GM23338 (cell line): ENCODE results near the gene CLGN. TPM values are rescaled to one million over a fixed set of nuclear protein-coding genes. Genes with fewer than 3 reads are reported as not detected.

Experiments used
- ATAC-seq: fragments of 200-7000 bp; cut with Tn5 transposase; 3 replicates; pipeline ENCODE4 v1.9.1; 2020
- DNase-seq: peaks from one replicate; pipeline ENCODE4 v3.0.0-alpha.2; 2015; ENCODE audit warnings: low spot score
- H2AFZ ChIP-seq: fragments of 200-600 bp; sonication (generic); 2 replicates; pipeline ENCODE4 v1.8.0; 2016; ENCODE audit warnings: antibody characterized with exemption, mild to moderate bottlenecking, moderate library complexity
- H3F3A ChIP-seq: fragments of 200-600 bp; sonication (generic); replicated peaks from 2 replicates; pipeline ENCODE4 v1.8.0; 2017; ENCODE audit warnings: antibody characterized with exemption, mixed run types, low read depth
- H3K27ac ChIP-seq: fragments of 200-600 bp; sonication (generic); 2 replicates; pipeline ENCODE4 v1.6.1; 2016; ENCODE audit warnings: low read depth
- H3K27me3 ChIP-seq: fragments of 200-600 bp; sonication (generic); 2 replicates; pipeline ENCODE4 v1.8.0; 2016; ENCODE audit warnings: mild to moderate bottlenecking, mixed run types, moderate library complexity; ENCODE audit not compliant: insufficient read depth
- H3K36me3 ChIP-seq: fragments of 200-600 bp; sonication (generic); 2 replicates; pipeline ENCODE4 v1.8.0; 2016; ENCODE audit warnings: mild to moderate bottlenecking; ENCODE audit not compliant: insufficient read depth
- H3K4me1 ChIP-seq: fragments of 200-600 bp; sonication (generic); 2 replicates; pipeline ENCODE4 v1.8.0; 2016; ENCODE audit warnings: mild to moderate bottlenecking, moderate library complexity; ENCODE audit not compliant: insufficient read depth
- H3K4me2 ChIP-seq: fragments of 200-600 bp; sonication (generic); 2 replicates; pipeline ENCODE4 v1.7.1; 2017; ENCODE audit warnings: mixed run types
- H3K4me3 ChIP-seq: fragments of 200-600 bp; sonication (generic); 2 replicates; pipeline ENCODE4 v1.6.1; 2016; ENCODE audit warnings: mixed run types
- H3K79me2 ChIP-seq: fragments of 200-600 bp; sonication (generic); replicated peaks from 2 replicates; pipeline ENCODE4 v1.8.0; 2017; ENCODE audit warnings: mild to moderate bottlenecking; ENCODE audit not compliant: insufficient read depth
- H3K9me2 ChIP-seq: fragments of 200-600 bp; sonication (generic); 2 replicates; pipeline ENCODE4 v1.8.0; 2017; ENCODE audit not compliant: insufficient read depth
- H4K20me1 ChIP-seq: fragments of 200-600 bp; sonication (generic); replicated peaks from 2 replicates; pipeline ENCODE4 v1.8.0; 2017; ENCODE audit warnings: mild to moderate bottlenecking; ENCODE audit not compliant: insufficient read depth
- H3K27ac Mint-ChIP-seq: 2 replicates; pipeline ENCODE4 v1.8.0; 2020; ENCODE audit warnings: inconsistent platforms, mild to moderate bottlenecking, moderate library complexity, mixed read lengths
- H3K27me3 Mint-ChIP-seq: 3 replicates; pipeline ENCODE4 v1.8.0; 2022; ENCODE audit warnings: low read depth, mild to moderate bottlenecking, moderate library complexity, mixed read lengths, inconsistent platforms; ENCODE audit not compliant: insufficient read depth, poor library complexity
- H3K36me3 Mint-ChIP-seq: 3 replicates; pipeline ENCODE4 v1.8.0; 2021; ENCODE audit warnings: low read depth, mild to moderate bottlenecking, inconsistent platforms, moderate library complexity, mixed read lengths
- H3K4me1 Mint-ChIP-seq: 3 replicates; pipeline ENCODE4 v1.8.0; 2020; ENCODE audit warnings: mild to moderate bottlenecking, inconsistent platforms, mixed read lengths
- H3K4me3 Mint-ChIP-seq: 3 replicates; pipeline ENCODE4 v1.8.0; 2021; ENCODE audit warnings: moderate library complexity, mild to moderate bottlenecking, inconsistent platforms, mixed read lengths
- H3K9me3 Mint-ChIP-seq: 3 replicates; pipeline ENCODE4 v1.8.0; 2020; ENCODE audit warnings: moderate library complexity, mild to moderate bottlenecking, inconsistent platforms, mixed read lengths
- CREB1 ChIP-seq: fragments of 250-450 bp; sonication (Bioruptor Pico); IDR thresholded peaks from 2 replicates; pipeline ENCODE4 v1.5.0; 2020; ENCODE audit warnings: low read depth, mild to moderate bottlenecking, moderate library complexity
- EZH2 ChIP-seq: fragments of 200-600 bp; sonication (generic); IDR thresholded peaks from one replicate; pipeline ENCODE4 v1.8.0; 2017; ENCODE audit warnings: antibody characterized with exemption, mild to moderate bottlenecking, low read depth; ENCODE audit not compliant: unreplicated experiment
- EZH2phosphoT487 ChIP-seq: fragments of 200-600 bp; sonication (generic); IDR thresholded peaks from one replicate; pipeline ENCODE4 v1.8.1; 2018; ENCODE audit warnings: antibody characterized with exemption; ENCODE audit not compliant: unreplicated experiment
- JUNB ChIP-seq: IDR thresholded peaks from one replicate; pipeline ENCODE4 v1.6.1; 2016; ENCODE audit warnings: antibody characterized with exemption; ENCODE audit not compliant: unreplicated experiment
- NANOG ChIP-seq: IDR thresholded peaks from 2 replicates; pipeline ENCODE4 v1.6.1; 2016; ENCODE audit warnings: antibody characterized with exemption, borderline replicate concordance
- STAT1 ChIP-seq: IDR thresholded peaks from one replicate; pipeline ENCODE4 v1.6.1; 2016; ENCODE audit warnings: antibody characterized with exemption; ENCODE audit not compliant: unreplicated experiment
- ZNF331 ChIP-seq: fragments of 250-450 bp; sonication (Bioruptor Pico); IDR thresholded peaks from 2 replicates; pipeline ENCODE4 v1.5.0; 2020; ENCODE audit warnings: low read depth, mild to moderate bottlenecking, moderate library complexity
- polyA plus RNA-seq: library from polyadenylated mRNA; unstranded; fragments of >200 nt; fragmentation: Nextera tagmentation; extraction: Ambion mirVana; gene quantifications from 2 replicates; pipeline ENCODE4 v1.2.1, GENCODE V29; 2016
- total RNA-seq: library from RNA; depleted of rRNA; stranded (reverse); fragments of >200 nt; shearing (Covaris generic); gene quantifications from 2 replicates; pipeline ENCODE4 v1.2.3, GENCODE V29; 2014
- TF ChIP-seq, protein P1 (sequence below): IDR thresholded peaks from one replicate; pipeline ENCODE4 v1.6.1; 2018; ENCODE audit warnings: antibody characterized with exemption; ENCODE audit not compliant: unreplicated experiment
- TF ChIP-seq, protein P2 (sequence below): IDR thresholded peaks from 2 replicates; pipeline ENCODE4 v1.6.1; 2016; ENCODE audit warnings: antibody characterized with exemption
- TF ChIP-seq, protein P3 (sequence below), 2 experiments: fragments of 200-600 bp in 1 of 2; sonication (generic) in 1 of 2; conservative IDR thresholded peaks; 2 replicates each; pipeline versions ENCODE4 v1.5.1 to v1.6.1; 2016 to 2017; ENCODE audit warnings: antibody characterized with exemption in 2 of 2, low read depth in 2 of 2, mild to moderate bottlenecking in 2 of 2, moderate library complexity in 1 of 2

The CLGN gene
- total and polyA plus RNA-seq, 2 experiments from 2014 or later: 4.0 to 5.2 TPM

DNA sequence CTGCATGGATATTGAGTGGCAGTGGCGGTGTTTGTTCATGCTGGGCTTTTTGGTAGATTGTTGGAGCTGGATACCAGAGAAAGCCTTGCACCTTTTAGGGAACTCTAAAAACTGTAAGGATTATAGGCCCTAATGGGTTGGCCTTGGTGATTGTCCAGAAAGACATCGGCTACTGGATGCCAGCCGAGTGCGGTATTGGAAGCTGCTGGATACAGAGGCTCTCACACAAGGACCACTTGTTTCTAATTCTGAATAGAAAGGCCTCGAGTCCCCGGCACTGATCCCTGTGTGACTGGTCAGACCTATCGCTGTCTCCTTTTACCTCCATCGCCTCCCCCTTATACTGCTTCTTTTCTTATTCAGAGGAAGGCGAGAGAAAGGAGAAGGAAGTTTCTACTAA is 81.3 kb downstream of the CLGN start:
- Histone ChIP-seq H3K79me2 (no peaks in the 10 kb centered on the region), H3K4me1 (peaks cover 19% of the 10 kb centered on the region), H3F3A (no peaks in the 10 kb centered on the region), H3K9me2 (no peaks in the 10 kb centered on the region), H2AFZ (no peak overlapping the region), H3K4me2 (no peak overlapping the region), H3K4me3 (no peak overlapping the region), H3K27ac (no peak overlapping the region), H3K27me3 (no peaks in the 10 kb centered on the region), H3K36me3 (no peaks in the 10 kb centered on the region), H4K20me1 (no peaks in the 10 kb centered on the region)
- Mint-ChIP-seq H3K4me3 (no peak overlapping the region), H3K9me3 (no peaks in the 10 kb centered on the region), H3K27ac (no peak overlapping the region), H3K4me1 (peaks cover 46% of the 10 kb centered on the region), H3K27me3 (peaks cover 6% of the 10 kb centered on the region), H3K36me3 (no peaks in the 10 kb centered on the region)
- TF ChIP-seq, protein P1, sequence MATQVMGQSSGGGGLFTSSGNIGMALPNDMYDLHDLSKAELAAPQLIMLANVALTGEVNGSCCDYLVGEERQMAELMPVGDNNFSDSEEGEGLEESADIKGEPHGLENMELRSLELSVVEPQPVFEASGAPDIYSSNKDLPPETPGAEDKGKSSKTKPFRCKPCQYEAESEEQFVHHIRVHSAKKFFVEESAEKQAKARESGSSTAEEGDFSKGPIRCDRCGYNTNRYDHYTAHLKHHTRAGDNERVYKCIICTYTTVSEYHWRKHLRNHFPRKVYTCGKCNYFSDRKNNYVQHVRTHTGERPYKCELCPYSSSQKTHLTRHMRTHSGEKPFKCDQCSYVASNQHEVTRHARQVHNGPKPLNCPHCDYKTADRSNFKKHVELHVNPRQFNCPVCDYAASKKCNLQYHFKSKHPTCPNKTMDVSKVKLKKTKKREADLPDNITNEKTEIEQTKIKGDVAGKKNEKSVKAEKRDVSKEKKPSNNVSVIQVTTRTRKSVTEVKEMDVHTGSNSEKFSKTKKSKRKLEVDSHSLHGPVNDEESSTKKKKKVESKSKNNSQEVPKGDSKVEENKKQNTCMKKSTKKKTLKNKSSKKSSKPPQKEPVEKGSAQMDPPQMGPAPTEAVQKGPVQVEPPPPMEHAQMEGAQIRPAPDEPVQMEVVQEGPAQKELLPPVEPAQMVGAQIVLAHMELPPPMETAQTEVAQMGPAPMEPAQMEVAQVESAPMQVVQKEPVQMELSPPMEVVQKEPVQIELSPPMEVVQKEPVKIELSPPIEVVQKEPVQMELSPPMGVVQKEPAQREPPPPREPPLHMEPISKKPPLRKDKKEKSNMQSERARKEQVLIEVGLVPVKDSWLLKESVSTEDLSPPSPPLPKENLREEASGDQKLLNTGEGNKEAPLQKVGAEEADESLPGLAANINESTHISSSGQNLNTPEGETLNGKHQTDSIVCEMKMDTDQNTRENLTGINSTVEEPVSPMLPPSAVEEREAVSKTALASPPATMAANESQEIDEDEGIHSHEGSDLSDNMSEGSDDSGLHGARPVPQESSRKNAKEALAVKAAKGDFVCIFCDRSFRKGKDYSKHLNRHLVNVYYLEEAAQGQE: no peak
- TF ChIP-seq EZH2 (no peak), ZNF331 (CRISPR knock-in tag) (no peak), EZH2phosphoT487 (no peak), NANOG (no peak)
- TF ChIP-seq, protein P2, sequence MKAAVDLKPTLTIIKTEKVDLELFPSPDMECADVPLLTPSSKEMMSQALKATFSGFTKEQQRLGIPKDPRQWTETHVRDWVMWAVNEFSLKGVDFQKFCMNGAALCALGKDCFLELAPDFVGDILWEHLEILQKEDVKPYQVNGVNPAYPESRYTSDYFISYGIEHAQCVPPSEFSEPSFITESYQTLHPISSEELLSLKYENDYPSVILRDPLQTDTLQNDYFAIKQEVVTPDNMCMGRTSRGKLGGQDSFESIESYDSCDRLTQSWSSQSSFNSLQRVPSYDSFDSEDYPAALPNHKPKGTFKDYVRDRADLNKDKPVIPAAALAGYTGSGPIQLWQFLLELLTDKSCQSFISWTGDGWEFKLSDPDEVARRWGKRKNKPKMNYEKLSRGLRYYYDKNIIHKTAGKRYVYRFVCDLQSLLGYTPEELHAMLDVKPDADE: no peak
- ATAC-seq (peak; percentile 29; the same call in 1 of the 3 replicates), DNase-seq (peak; percentile 21)

DNA sequence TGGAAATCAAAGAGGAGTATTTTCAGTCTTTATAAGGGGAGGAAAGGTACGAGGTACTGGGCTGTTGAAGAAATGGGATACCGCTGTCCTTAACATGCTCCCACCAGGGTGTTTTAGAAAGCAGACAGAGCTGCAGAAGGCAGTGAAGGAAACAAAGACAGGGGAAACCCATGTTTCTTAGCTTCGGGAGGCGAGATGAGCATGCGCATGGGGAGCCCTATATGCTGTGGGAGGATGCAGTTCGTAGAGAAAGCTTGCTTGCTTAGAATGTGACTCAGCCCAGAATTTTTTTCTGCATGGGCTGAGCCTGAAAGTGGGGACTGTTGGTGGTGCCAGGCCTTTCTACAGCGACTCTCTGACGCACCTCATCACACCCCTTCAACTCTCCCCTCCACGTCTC is 82.8 kb downstream of the CLGN start:
- H3K4me1 Mint-ChIP-seq: peaks cover 38% of the 10 kb centered on the region
- no peaks in the 10 kb centered on the region for H3K9me3 Mint-ChIP-seq
- no peaks in the 10 kb centered on the region for H3K79me2 ChIP-seq
- no peak overlapping the region for H3K27ac ChIP-seq
- H3K36me3 ChIP-seq: no peaks in the 10 kb centered on the region
- peak; percentile 93 for ATAC-seq
- no peak overlapping the region for H3K4me3 ChIP-seq
- peak; percentile 26 for DNase-seq
- H3K27ac Mint-ChIP-seq: no peak overlapping the region; the same call in 1 of the 2 replicates
- peaks cover 6% of the 10 kb centered on the region for H3K27me3 Mint-ChIP-seq
- no peaks in the 10 kb centered on the region for H3K27me3 ChIP-seq
- no peaks in the 10 kb centered on the region for H4K20me1 ChIP-seq
- H3K9me2 ChIP-seq: no peaks in the 10 kb centered on the region
- peaks cover 13% of the 10 kb centered on the region for H3K4me1 ChIP-seq
- no peak overlapping the region; the same call in 2 of the 3 replicates for H3K4me3 Mint-ChIP-seq
- H3K36me3 Mint-ChIP-seq: no peaks in the 10 kb centered on the region
- no peaks in the 10 kb centered on the region for H3F3A ChIP-seq
- H3K4me2 ChIP-seq: no peak overlapping the region
- peak overlapping the region; percentile 85; the same call in 1 of the 2 replicates for H2AFZ ChIP-seq
- TF ChIP-seq, protein P1: no peak
- TF ChIP-seq JUNB (no peak), ZNF331 (CRISPR knock-in tag) (no peak), STAT1 (no peak), EZH2phosphoT487 (no peak), CREB1 (no peak), EZH2 (no peak)
- TF ChIP-seq, protein P3, sequence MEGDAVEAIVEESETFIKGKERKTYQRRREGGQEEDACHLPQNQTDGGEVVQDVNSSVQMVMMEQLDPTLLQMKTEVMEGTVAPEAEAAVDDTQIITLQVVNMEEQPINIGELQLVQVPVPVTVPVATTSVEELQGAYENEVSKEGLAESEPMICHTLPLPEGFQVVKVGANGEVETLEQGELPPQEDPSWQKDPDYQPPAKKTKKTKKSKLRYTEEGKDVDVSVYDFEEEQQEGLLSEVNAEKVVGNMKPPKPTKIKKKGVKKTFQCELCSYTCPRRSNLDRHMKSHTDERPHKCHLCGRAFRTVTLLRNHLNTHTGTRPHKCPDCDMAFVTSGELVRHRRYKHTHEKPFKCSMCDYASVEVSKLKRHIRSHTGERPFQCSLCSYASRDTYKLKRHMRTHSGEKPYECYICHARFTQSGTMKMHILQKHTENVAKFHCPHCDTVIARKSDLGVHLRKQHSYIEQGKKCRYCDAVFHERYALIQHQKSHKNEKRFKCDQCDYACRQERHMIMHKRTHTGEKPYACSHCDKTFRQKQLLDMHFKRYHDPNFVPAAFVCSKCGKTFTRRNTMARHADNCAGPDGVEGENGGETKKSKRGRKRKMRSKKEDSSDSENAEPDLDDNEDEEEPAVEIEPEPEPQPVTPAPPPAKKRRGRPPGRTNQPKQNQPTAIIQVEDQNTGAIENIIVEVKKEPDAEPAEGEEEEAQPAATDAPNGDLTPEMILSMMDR (conservative IDR thresholded peaks at IDR 0.05; ENCODE audit: low read depth in 2 of 2): no peak
- TF ChIP-seq, protein P2: no peak
